HepG2 (cell line): ENCODE data around the gene IRF2BPL. TPM values are rescaled to one million over a fixed set of nuclear protein-coding genes. Genes with fewer than 3 reads are reported as not detected.
A peak's percentile ranks its signal among the peaks of the same experiment; 100 is the strongest.

Experiments used
- DNMT1 ChIP-seq: sonication (generic); formaldehyde crosslinking; IDR thresholded peaks from 2 replicates; pipeline ENCODE4 v1.5.1; 2020; ENCODE audit warnings: mild to moderate bottlenecking, missing genetic modification reagents
- FOXC1 ChIP-seq: sonication (generic); formaldehyde crosslinking; IDR thresholded peaks from 2 replicates; pipeline ENCODE4 v1.8.0; 2022; ENCODE audit warnings: mild to moderate bottlenecking, missing genetic modification reagents, borderline replicate concordance
- HMG20B ChIP-seq: conservative IDR thresholded peaks from 2 replicates; pipeline ENCODE4 v1.6.1; 2016; ENCODE audit warnings: missing genetic modification reagents, missing compliant biosample characterization
- NFYC ChIP-seq: IDR thresholded peaks from 2 replicates; pipeline ENCODE4 v1.6.1; 2016; ENCODE audit warnings: missing genetic modification reagents, missing compliant biosample characterization
- NKX3-1 ChIP-seq: sonication (generic); formaldehyde crosslinking; IDR thresholded peaks from 2 replicates; pipeline ENCODE4 v1.5.0; 2020; ENCODE audit warnings: missing genetic modification reagents
- PPARG ChIP-seq: conservative IDR thresholded peaks from 2 replicates; pipeline ENCODE4 v1.6.1; 2016; ENCODE audit warnings: missing biosample characterization, missing genetic modification reagents
- TMF1 ChIP-seq: sonication (generic); formaldehyde crosslinking; IDR thresholded peaks from 2 replicates; pipeline ENCODE4 v1.8.1; 2022; ENCODE audit warnings: low read depth, missing genetic modification reagents
- ZFP36 ChIP-seq: fragments of 150-350 bp; IDR thresholded peaks from 2 replicates; pipeline ENCODE4 v1.6.1; 2018; ENCODE audit warnings: borderline replicate concordance, low read length, low read depth; ENCODE audit not compliant: partially characterized antibody
- ZNF253 ChIP-seq: sonication (generic); formaldehyde crosslinking; IDR thresholded peaks from 2 replicates; pipeline ENCODE4 v1.8.0; 2022; ENCODE audit warnings: mild to moderate bottlenecking, missing genetic modification reagents, borderline replicate concordance
- ZNF709 ChIP-seq: sonication (generic); formaldehyde crosslinking; IDR thresholded peaks from 2 replicates; pipeline ENCODE4 v1.5.0; 2020; ENCODE audit warnings: mild to moderate bottlenecking, missing genetic modification reagents
- ZNF737 ChIP-seq: sonication (generic); formaldehyde crosslinking; IDR thresholded peaks from 2 replicates; pipeline ENCODE4 v1.5.0; 2020; ENCODE audit warnings: missing genetic modification reagents, mild to moderate bottlenecking, borderline replicate concordance
- ZNF746 ChIP-seq: sonication (generic); formaldehyde crosslinking; IDR thresholded peaks from 2 replicates; pipeline ENCODE4 v1.8.0; 2022; ENCODE audit warnings: mild to moderate bottlenecking, missing genetic modification reagents
- ZNF790 ChIP-seq: sonication (generic); formaldehyde crosslinking; IDR thresholded peaks from 2 replicates; pipeline ENCODE4 v1.8.0; 2022; ENCODE audit warnings: missing genetic modification reagents, mild to moderate bottlenecking, borderline replicate concordance
- polyA plus RNA-seq, 8 experiments: library from polyadenylated mRNA; depleted of rRNA in 3 of 8; stranded (reverse) in 7 of 8; unstranded in 1 of 8; fragments of >200 nt; fragmentation: Illumina TruSeq in 4 of 8; extraction: Trizol in 4 of 8; gene quantifications; 2 replicates each; pipeline versions ENCODE4 v1.2.1 to v1.2.3, GENCODE V29; 2011 to 2016; ENCODE audit warnings: low read depth in 4 of 8, missing spikeins in 1 of 8, mixed read lengths in 1 of 8; ENCODE audit not compliant: insufficient read depth in 1 of 8
- total RNA-seq, 5 experiments: library from RNA; depleted of rRNA; stranded (reverse); fragments of >200 nt; fragmentation: Illumina TruSeq; extraction: Trizol; gene quantifications; 2 replicates each; pipeline ENCODE4 v1.2.3, GENCODE V29; 2016; ENCODE audit warnings: low read depth in 1 of 5
- TF ChIP-seq, protein P1 (sequence below): sonication (generic); formaldehyde crosslinking; IDR thresholded peaks from 2 replicates; pipeline ENCODE4 v1.4.0; 2020; ENCODE audit warnings: missing genetic modification reagents
- TF ChIP-seq, protein P2 (sequence below): sonication (generic); formaldehyde crosslinking; IDR thresholded peaks from 2 replicates; pipeline ENCODE4 v1.4.0; 2020; ENCODE audit warnings: missing genetic modification reagents, borderline replicate concordance
- TF ChIP-seq, protein P3 (sequence below), 2 experiments: sonication (generic) in 1 of 2; formaldehyde crosslinking in 1 of 2; IDR thresholded peaks; 2 replicates each; pipeline versions ENCODE4 v1.6.1 to v1.9.0; 2014 to 2022; ENCODE audit warnings: antibody characterized with exemption in 1 of 2, borderline replicate concordance in 1 of 2, inconsistent platforms in 1 of 2, low read depth in 1 of 2, missing genetic modification reagents in 1 of 2

IRF2BPL gene
- total and polyA plus RNA-seq, 2 of the 13 experiments (the other 11 are each of a cell fraction or from before 2014, with no cell fraction given): 6.6 to 8.4 TPM

DNA sequence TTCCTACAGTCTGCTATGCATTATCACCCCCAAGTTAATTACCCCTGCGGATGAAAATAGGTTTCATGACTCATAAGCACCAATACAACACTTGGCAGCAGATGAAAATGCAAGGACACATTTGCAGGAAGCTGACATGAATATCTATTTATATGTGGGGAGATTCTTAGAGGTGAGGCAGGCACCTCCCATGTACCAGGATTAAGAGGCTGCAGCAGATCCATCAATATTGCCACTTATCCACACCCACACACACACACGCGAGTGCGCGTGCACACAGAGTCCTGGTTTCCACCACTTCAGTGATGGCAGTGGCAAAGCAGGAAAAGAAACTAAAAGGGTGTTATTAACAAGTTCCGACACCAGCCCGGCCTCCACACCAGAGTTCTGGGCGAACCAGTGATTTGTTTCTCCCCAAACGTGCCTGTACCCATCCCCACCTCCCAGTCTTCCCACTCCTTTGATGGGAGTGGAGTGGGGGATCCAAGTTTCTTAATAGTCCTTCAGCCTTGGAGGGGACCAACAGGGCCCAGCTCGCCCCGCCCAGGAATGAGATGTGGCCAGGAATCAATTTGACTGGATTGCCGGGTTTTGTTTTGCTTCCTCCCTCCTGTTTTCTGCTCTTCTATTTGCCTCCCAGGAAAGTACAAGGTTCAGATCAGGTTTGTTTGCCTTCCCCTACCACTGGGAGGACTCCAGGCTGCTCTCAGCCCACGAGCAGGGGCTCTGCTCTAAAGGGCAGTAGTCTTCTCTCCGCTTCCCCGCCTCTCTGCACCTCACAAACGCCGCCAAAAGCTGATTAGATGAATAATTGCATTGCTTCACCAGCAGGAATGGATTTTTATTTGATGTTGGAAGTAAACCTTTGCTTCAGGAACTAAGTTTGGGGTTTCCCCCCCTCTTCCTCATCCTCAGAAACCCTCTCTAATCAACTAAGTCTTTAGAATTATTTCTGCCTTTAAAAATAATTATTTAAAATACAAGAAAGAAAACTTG lies 5.2 kb downstream of the IRF2BPL start (continued):
- TF ChIP-seq, protein P1, sequence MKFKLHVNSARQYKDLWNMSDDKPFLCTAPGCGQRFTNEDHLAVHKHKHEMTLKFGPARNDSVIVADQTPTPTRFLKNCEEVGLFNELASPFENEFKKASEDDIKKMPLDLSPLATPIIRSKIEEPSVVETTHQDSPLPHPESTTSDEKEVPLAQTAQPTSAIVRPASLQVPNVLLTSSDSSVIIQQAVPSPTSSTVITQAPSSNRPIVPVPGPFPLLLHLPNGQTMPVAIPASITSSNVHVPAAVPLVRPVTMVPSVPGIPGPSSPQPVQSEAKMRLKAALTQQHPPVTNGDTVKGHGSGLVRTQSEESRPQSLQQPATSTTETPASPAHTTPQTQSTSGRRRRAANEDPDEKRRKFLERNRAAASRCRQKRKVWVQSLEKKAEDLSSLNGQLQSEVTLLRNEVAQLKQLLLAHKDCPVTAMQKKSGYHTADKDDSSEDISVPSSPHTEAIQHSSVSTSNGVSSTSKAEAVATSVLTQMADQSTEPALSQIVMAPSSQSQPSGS (CRISPR knock-in tag): no peak
- TF ChIP-seq, protein P2, sequence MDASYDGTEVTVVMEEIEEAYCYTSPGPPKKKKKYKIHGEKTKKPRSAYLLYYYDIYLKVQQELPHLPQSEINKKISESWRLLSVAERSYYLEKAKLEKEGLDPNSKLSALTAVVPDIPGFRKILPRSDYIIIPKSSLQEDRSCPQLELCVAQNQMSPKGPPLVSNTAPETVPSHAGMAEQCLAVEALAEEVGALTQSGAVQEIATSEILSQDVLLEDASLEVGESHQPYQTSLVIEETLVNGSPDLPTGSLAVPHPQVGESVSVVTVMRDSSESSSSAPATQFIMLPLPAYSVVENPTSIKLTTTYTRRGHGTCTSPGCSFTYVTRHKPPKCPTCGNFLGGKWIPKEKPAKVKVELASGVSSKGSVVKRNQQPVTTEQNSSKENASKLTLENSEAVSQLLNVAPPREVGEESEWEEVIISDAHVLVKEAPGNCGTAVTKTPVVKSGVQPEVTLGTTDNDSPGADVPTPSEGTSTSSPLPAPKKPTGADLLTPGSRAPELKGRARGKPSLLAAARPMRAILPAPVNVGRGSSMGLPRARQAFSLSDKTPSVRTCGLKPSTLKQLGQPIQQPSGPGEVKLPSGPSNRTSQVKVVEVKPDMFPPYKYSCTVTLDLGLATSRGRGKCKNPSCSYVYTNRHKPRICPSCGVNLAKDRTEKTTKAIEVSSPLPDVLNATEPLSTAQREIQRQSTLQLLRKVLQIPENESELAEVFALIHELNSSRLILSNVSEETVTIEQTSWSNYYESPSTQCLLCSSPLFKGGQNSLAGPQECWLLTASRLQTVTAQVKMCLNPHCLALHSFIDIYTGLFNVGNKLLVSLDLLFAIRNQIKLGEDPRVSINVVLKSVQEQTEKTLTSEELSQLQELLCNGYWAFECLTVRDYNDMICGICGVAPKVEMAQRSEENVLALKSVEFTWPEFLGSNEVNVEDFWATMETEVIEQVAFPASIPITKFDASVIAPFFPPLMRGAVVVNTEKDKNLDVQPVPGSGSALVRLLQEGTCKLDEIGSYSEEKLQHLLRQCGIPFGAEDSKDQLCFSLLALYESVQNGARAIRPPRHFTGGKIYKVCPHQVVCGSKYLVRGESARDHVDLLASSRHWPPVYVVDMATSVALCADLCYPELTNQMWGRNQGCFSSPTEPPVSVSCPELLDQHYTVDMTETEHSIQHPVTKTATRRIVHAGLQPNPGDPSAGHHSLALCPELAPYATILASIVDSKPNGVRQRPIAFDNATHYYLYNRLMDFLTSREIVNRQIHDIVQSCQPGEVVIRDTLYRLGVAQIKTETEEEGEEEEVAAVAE (CRISPR knock-in tag): no peak
- TF ChIP-seq ZNF746 (CRISPR knock-in tag) (peak; percentile 97), NFYC (CRISPR knock-in tag) (no peak), FOXC1 (CRISPR knock-in tag) (0 out of 2 replicates have a peak, but pooled peaks have one; percentile 18), ZNF737 (no peak), HMG20B (peak; percentile 70), ZNF709 (CRISPR knock-in tag) (no peak), TMF1 (CRISPR knock-in tag) (no peak), NKX3-1 (CRISPR knock-in tag) (no peak), ZNF253 (CRISPR knock-in tag) (no peak), ZNF790 (CRISPR knock-in tag) (no peak), DNMT1 (no peak), ZFP36 (no peak), PPARG (peak; percentile 42; the same call in 1 of the 2 replicates)
- TF ChIP-seq, protein P3, sequence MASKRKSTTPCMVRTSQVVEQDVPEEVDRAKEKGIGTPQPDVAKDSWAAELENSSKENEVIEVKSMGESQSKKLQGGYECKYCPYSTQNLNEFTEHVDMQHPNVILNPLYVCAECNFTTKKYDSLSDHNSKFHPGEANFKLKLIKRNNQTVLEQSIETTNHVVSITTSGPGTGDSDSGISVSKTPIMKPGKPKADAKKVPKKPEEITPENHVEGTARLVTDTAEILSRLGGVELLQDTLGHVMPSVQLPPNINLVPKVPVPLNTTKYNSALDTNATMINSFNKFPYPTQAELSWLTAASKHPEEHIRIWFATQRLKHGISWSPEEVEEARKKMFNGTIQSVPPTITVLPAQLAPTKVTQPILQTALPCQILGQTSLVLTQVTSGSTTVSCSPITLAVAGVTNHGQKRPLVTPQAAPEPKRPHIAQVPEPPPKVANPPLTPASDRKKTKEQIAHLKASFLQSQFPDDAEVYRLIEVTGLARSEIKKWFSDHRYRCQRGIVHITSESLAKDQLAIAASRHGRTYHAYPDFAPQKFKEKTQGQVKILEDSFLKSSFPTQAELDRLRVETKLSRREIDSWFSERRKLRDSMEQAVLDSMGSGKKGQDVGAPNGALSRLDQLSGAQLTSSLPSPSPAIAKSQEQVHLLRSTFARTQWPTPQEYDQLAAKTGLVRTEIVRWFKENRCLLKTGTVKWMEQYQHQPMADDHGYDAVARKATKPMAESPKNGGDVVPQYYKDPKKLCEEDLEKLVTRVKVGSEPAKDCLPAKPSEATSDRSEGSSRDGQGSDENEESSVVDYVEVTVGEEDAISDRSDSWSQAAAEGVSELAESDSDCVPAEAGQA (IDR thresholded peaks at IDR 0.05; ENCODE audit: low read depth): no peak
- TF ChIP-seq, protein P3 (CRISPR knock-in tag; IDR thresholded peaks at IDR 0.05; ENCODE audit: borderline replicate concordance): no peak
